HL-60 (cell line): ENCODE data around the gene CAMSAP2.

ENCODE experiments used
- DNase-seq, 2 experiments: peaks; one replicate each; pipeline ENCODE4 v3.0.0-alpha.2; 2010 to 2020; ENCODE audit warnings: low read depth in 1 of 2, low spot score in 1 of 2
- H3K27ac ChIP-seq: fragments of 250-450 bp; sonication (Bioruptor Pico); replicated peaks from 2 replicates; pipeline ENCODE4 v1.5.1; 2020; ENCODE audit warnings: mild to moderate bottlenecking, moderate library complexity
- H3K27me3 ChIP-seq: fragments of 250-450 bp; sonication (Bioruptor Pico); 2 replicates; pipeline ENCODE4 v1.5.1; 2021; ENCODE audit warnings: mild to moderate bottlenecking, moderate library complexity; ENCODE audit not compliant: insufficient read depth, poor library complexity, severe bottlenecking
- H3K4me3 ChIP-seq: replicated peaks from 2 replicates; pipeline ENCODE4 v1.5.1; 2011; ENCODE audit warnings: mild to moderate bottlenecking, control low read depth, low read length; ENCODE audit not compliant: insufficient read depth
- GABPA ChIP-seq: IDR thresholded peaks from 2 replicates; pipeline ENCODE4 v1.6.1; 2012; ENCODE audit warnings: low read depth
- POLR2AphosphoS5 ChIP-seq: IDR thresholded peaks from 2 replicates; pipeline ENCODE4 v1.6.1; 2012; ENCODE audit warnings: low read depth
- SPI1 ChIP-seq: IDR thresholded peaks from 2 replicates; pipeline ENCODE4 v1.6.1; 2012; ENCODE audit warnings: low read depth, mild to moderate bottlenecking, borderline replicate concordance
- TF ChIP-seq, protein P1 (sequence below): IDR thresholded peaks from one replicate; pipeline ENCODE4 v1.5.1; 2011; ENCODE audit warnings: low read length, control low read depth, inconsistent platforms; ENCODE audit not compliant: insufficient read depth
- TF ChIP-seq, protein P2 (sequence below): IDR thresholded peaks from 2 replicates; pipeline ENCODE4 v1.6.1; 2012; ENCODE audit warnings: low read depth; ENCODE audit not compliant: insufficient replicate concordance

The CAMSAP2 gene

DNA sequence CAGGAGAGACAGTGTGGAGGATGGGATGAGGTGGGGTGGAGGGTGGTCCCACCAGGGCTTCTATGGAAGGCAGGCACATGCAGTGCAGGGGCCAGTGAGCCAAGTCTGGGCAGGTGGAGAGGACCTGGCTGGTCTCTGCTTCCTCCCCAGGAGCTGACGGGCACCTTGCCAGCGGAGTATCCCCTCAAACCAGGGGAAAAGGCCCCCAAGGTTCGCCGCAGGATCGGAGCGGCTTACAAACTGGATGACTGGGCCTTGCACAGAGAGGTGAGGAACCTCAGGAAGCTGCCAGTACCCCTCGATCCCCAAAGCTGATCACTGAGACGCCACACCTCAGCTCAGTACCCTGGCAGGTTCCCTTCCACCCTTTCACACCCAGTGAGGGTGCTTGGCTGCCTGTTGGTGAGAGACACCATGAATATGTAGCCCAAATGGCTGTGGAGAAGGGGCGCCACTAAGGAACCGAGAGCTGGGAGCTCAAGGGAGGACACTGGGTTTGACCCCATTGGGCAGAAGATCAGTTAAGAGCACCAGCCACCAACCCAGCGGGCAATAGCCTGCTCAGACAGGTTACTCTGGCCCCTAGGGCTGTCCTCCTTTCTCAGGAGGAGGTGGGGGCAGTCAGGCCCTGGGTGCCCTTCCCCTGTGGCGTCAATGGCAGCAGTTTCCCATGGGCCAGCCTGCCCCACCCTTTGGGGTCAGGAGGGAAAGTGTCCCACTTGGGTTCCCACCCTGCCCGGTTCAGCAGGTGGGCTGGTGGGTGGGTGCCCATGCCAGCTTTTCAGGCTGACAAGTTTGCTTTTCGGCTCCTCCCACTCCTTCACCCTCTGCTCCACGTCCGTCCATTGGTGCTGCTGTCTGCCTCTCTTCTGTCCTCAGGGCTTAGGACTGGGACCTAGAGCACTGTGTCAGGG is 161.5 kb downstream of the CAMSAP2 start:
- Histone ChIP-seq H3K4me3 (no peak overlapping the region), H3K27me3 (no peaks in the 10 kb centered on the region), H3K27ac (peak overlapping the region; percentile 72)
- TF ChIP-seq GABPA (no peak), POLR2AphosphoS5 (no peak), SPI1 (no peak)
- TF ChIP-seq, protein P1, sequence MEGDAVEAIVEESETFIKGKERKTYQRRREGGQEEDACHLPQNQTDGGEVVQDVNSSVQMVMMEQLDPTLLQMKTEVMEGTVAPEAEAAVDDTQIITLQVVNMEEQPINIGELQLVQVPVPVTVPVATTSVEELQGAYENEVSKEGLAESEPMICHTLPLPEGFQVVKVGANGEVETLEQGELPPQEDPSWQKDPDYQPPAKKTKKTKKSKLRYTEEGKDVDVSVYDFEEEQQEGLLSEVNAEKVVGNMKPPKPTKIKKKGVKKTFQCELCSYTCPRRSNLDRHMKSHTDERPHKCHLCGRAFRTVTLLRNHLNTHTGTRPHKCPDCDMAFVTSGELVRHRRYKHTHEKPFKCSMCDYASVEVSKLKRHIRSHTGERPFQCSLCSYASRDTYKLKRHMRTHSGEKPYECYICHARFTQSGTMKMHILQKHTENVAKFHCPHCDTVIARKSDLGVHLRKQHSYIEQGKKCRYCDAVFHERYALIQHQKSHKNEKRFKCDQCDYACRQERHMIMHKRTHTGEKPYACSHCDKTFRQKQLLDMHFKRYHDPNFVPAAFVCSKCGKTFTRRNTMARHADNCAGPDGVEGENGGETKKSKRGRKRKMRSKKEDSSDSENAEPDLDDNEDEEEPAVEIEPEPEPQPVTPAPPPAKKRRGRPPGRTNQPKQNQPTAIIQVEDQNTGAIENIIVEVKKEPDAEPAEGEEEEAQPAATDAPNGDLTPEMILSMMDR: no peak
- TF ChIP-seq, protein P2, sequence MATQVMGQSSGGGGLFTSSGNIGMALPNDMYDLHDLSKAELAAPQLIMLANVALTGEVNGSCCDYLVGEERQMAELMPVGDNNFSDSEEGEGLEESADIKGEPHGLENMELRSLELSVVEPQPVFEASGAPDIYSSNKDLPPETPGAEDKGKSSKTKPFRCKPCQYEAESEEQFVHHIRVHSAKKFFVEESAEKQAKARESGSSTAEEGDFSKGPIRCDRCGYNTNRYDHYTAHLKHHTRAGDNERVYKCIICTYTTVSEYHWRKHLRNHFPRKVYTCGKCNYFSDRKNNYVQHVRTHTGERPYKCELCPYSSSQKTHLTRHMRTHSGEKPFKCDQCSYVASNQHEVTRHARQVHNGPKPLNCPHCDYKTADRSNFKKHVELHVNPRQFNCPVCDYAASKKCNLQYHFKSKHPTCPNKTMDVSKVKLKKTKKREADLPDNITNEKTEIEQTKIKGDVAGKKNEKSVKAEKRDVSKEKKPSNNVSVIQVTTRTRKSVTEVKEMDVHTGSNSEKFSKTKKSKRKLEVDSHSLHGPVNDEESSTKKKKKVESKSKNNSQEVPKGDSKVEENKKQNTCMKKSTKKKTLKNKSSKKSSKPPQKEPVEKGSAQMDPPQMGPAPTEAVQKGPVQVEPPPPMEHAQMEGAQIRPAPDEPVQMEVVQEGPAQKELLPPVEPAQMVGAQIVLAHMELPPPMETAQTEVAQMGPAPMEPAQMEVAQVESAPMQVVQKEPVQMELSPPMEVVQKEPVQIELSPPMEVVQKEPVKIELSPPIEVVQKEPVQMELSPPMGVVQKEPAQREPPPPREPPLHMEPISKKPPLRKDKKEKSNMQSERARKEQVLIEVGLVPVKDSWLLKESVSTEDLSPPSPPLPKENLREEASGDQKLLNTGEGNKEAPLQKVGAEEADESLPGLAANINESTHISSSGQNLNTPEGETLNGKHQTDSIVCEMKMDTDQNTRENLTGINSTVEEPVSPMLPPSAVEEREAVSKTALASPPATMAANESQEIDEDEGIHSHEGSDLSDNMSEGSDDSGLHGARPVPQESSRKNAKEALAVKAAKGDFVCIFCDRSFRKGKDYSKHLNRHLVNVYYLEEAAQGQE: no peak
- DNase-seq: no peak

DNA sequence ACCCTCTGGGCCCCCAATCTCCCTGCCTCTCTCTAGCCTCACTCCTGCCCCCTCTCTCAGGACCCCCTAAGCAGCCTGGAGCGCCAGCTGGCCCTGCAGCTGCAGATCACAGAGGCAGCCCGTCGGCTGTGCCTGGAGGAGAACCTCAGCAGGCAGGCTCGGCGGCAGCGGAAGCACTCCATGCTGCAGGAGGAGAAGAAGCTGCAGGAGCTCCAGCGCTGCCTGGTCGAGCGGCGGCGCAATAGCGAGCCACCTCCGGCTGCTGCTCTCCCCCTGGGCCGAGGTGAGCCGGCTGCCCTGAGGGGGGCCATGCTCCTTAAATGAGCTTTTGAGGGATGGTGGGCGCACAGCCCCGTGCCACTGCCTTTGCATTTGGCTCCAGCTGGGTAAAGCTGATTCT is 162.2 kb downstream of the CAMSAP2 start:
- no peak for DNase-seq
- TF ChIP-seq SPI1 (no peak), POLR2AphosphoS5 (no peak), GABPA (no peak)
- TF ChIP-seq, protein P2: no peak
- TF ChIP-seq, protein P1: no peak
- Histone ChIP-seq H3K27me3 (no peaks in the 10 kb centered on the region), H3K27ac (no peak overlapping the region), H3K4me3 (no peak overlapping the region)

DNA sequence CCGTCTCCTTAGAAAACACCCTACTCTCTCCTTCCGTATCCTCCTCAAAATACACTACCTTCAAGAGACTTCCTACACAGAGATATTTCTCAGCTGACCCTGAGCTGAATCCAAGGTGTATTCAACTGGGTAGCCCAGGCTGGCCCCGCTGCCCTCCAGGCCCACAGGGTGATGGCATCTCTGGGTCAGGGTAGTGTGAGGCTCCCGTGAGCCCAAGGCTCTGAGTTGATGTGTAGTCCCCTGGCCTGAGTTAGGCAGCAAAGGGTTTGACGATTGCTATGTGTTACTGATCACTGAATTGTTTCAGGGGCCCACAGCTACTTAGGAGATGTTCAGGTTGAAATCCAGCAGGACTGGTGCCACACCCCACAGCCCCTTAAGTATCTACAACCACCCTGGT is 162.7 kb downstream of the CAMSAP2 start:
- DNase-seq: no peak
- no peaks in the 10 kb centered on the region for H3K27me3 ChIP-seq
- no peak for TF ChIP-seq POLR2AphosphoS5
- TF ChIP-seq, protein P1: no peak
- no peak for TF ChIP-seq SPI1
- no peak for TF ChIP-seq GABPA
- TF ChIP-seq, protein P2: no peak
- H3K27ac ChIP-seq: no peak overlapping the region
- no peak overlapping the region for H3K4me3 ChIP-seq
